PC-9 (cell line): ENCODE data around the gene BPIFB2. TPM values are rescaled to one million over a fixed set of nuclear protein-coding genes. Genes with fewer than 3 reads are reported as not detected.

Experiments
- BruUV-seq: library from RNA; stranded (reverse); fragments of 400-500 nt; replicated peaks from 2 replicates; lab custom pipeline; 2021; lab: Mats Ljungman, UMichigan
- CTCF ChIA-PET: fragments of 300-600 bp; sonication (Branson Sonifier 250); formaldehyde crosslinking; loops from one replicate; lab custom pipeline; 2022; ENCODE audit warnings: antibody characterized with exemption; lab: Charles Lee
- POLR2A ChIA-PET: fragments of 300-600 bp; sonication (Branson Sonifier 250); formaldehyde crosslinking; loops from one replicate; lab custom pipeline; 2022; ENCODE audit warnings: antibody characterized with exemption; ENCODE audit not compliant: unreplicated experiment; lab: Charles Lee
- DNase-seq, 2 experiments: peaks; one replicate each; pipeline versions ENCODE4 v3.0.0 to v3.0.0-alpha.2; 2015 to 2022; ENCODE audit warnings: mixed read lengths in 1 of 2
- H2AFZ ChIP-seq: fragments of 200-600 bp; sonication (generic); 2 replicates; pipeline ENCODE4 v1.8.1; 2017; ENCODE audit warnings: antibody characterized with exemption
- H3F3A ChIP-seq: fragments of 200-600 bp; sonication (generic); 2 replicates; pipeline ENCODE4 v1.8.1; 2017; ENCODE audit warnings: antibody characterized with exemption, mild to moderate bottlenecking, low read depth; ENCODE audit not compliant: insufficient read depth
- H3K27ac ChIP-seq: fragments of 200-600 bp; sonication (generic); 2 replicates; pipeline ENCODE4 v1.6.1; 2016; ENCODE audit warnings: mixed run types
- H3K27me3 ChIP-seq: fragments of 200-600 bp; sonication (generic); 2 replicates; pipeline ENCODE4 v1.6.1; 2016; ENCODE audit warnings: low read depth, mixed run types; ENCODE audit not compliant: insufficient read depth
- H3K36me3 ChIP-seq: fragments of 200-600 bp; sonication (generic); 2 replicates; pipeline ENCODE4 v1.6.1; 2016; ENCODE audit warnings: low read depth, mixed run types
- H3K4me1 ChIP-seq: fragments of 200-600 bp; sonication (generic); replicated peaks from 2 replicates; pipeline ENCODE4 v1.6.1; 2016; ENCODE audit warnings: mixed run types; ENCODE audit not compliant: insufficient read depth
- H3K4me2 ChIP-seq: fragments of 200-600 bp; sonication (generic); 2 replicates; pipeline ENCODE4 v1.6.1; 2017; ENCODE audit warnings: mixed run types
- H3K4me3 ChIP-seq: fragments of 200-600 bp; sonication (generic); 2 replicates; pipeline ENCODE4 v1.6.1; 2016; ENCODE audit warnings: mixed run types
- H3K79me2 ChIP-seq: fragments of 200-600 bp; sonication (generic); 2 replicates; pipeline ENCODE4 v1.6.1; 2017; ENCODE audit warnings: low read depth, mixed run types
- H3K9me2 ChIP-seq: fragments of 200-600 bp; sonication (generic); 2 replicates; pipeline ENCODE4 v1.8.1; 2017; ENCODE audit warnings: mild to moderate bottlenecking; ENCODE audit not compliant: insufficient read depth
- H3K9me3 ChIP-seq: fragments of 200-600 bp; sonication (generic); 2 replicates; pipeline ENCODE4 v1.8.1; 2016; ENCODE audit warnings: low read depth; ENCODE audit not compliant: insufficient read depth
- H4K20me1 ChIP-seq: fragments of 200-600 bp; sonication (generic); 2 replicates; pipeline ENCODE4 v1.8.1; 2017; ENCODE audit not compliant: insufficient read depth
- EZH2 ChIP-seq: fragments of 200-600 bp; sonication (generic); IDR thresholded peaks from 2 replicates; pipeline ENCODE4 v1.8.0; 2017; ENCODE audit warnings: antibody characterized with exemption, low read depth
- intact Hi-C: fragments of 100-400 bp; cut with micrococcal nuclease; formaldehyde crosslinking; loops from one replicate; pipeline ENCODE4 v1.10.0; 2022; ENCODE audit not compliant: unreplicated experiment
- total RNA-seq: library from RNA; stranded (reverse); gene quantifications from 2 replicates; pipeline ENCODE4 v1.2.3, GENCODE V29; 2021
- TF ChIP-seq, protein P1 (sequence below): fragments of 200-600 bp; sonication (generic); conservative IDR thresholded peaks from 2 replicates; pipeline ENCODE4 v1.6.1; 2017; ENCODE audit warnings: mixed run types, antibody characterized with exemption, mild to moderate bottlenecking, moderate library complexity

BPIFB2 gene
- total RNA-seq, 1 experiment from 2014 or later: not detected

DNA sequence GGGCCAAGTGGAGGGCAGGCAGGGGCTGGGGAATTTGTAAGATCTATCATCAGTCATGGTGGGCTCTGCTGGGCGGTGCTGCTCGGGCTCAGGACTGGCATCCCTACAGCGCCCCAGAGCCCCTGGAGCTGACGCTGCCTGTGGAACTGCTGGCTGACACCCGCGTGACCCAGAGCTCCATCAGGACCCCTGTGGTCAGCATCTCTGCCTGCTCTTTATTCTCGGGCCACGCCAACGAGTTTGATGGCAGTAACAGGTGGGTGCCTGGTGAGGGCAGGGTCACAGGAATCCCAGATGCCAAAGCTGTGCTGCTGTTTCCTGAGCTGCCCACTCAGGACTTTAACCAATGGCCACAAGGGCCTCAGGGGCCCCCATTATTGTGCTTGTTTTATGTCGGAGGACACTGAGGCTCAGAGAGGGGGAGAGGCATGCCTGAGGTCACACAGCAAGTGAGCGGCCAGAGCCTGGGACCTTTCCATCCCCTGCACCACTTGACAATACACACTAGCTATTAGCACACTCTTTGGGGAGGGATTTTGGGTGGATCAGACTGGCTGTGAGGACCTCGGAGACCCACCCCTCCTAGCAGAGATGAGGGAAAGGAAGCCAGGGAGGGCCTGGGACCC lies 6.3 kb downstream of the BPIFB2 start:
- no peaks in the 10 kb centered on the region for H3K4me1 ChIP-seq
- CTCF ChIA-PET: no interaction called here
- no peak overlapping the region for H2AFZ ChIP-seq
- no peak for DNase-seq
- no peaks in the 10 kb centered on the region for H3K9me3 ChIP-seq
- no TSS peak for BruUV-seq
- peaks cover 96% of the 10 kb centered on the region for H3K27me3 ChIP-seq
- TF ChIP-seq, protein P1, sequence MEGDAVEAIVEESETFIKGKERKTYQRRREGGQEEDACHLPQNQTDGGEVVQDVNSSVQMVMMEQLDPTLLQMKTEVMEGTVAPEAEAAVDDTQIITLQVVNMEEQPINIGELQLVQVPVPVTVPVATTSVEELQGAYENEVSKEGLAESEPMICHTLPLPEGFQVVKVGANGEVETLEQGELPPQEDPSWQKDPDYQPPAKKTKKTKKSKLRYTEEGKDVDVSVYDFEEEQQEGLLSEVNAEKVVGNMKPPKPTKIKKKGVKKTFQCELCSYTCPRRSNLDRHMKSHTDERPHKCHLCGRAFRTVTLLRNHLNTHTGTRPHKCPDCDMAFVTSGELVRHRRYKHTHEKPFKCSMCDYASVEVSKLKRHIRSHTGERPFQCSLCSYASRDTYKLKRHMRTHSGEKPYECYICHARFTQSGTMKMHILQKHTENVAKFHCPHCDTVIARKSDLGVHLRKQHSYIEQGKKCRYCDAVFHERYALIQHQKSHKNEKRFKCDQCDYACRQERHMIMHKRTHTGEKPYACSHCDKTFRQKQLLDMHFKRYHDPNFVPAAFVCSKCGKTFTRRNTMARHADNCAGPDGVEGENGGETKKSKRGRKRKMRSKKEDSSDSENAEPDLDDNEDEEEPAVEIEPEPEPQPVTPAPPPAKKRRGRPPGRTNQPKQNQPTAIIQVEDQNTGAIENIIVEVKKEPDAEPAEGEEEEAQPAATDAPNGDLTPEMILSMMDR: no peak
- no peak for TF ChIP-seq EZH2
- no peaks in the 10 kb centered on the region for H3K36me3 ChIP-seq
- no peak overlapping the region for H3K4me3 ChIP-seq
- H3K27ac ChIP-seq: no peak overlapping the region
- H3K4me2 ChIP-seq: no peak overlapping the region
- H3K9me2 ChIP-seq: no peaks in the 10 kb centered on the region
- no peaks in the 10 kb centered on the region for H4K20me1 ChIP-seq
- intact Hi-C loops: no loop called here
- no peaks in the 10 kb centered on the region for H3K79me2 ChIP-seq
- H3F3A ChIP-seq: no peaks in the 10 kb centered on the region
- POLR2A ChIA-PET: no interaction called here

DNA sequence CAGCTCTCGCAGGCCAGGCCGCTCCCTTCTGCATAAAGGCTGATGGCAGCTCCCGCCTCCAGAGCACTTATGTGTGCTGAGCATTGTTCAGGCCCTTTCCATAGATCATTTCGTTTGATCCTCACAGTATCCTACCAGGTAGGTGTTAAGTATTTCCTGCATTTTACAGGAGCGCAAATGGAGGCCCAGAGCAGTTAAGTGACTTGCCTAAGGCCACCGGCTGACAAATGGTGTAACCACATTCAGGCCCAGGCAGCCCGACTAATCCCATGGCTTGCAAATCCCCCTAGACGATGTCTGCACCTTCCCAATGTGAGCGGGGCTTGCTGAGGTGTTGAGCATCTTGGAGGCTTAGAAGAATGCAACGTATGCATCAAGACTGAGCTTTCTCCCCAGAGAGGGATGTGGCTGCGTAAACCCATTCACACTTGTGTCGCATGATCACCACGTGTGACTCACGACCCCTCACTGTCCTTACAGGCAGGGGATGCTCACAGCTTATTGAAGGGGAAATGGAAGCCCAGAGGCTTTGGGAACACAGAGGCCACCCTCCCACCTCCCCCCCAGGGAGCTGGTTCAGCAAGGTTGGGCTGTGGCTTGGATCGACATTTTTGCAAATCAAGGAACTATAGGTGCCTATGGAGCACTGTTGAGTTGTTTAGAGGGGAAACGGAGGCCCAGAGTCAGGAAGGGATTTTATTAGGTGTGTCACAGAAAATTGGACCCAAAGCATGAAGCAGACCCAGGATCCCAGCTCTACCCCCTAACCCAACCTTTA lies 7.0 kb downstream of the BPIFB2 start:
- intact Hi-C loops: no loop called here
- Histone ChIP-seq H3K4me1 (no peaks in the 10 kb centered on the region), H3K27me3 (peaks cover 95% of the 10 kb centered on the region), H2AFZ (no peak overlapping the region), H3F3A (no peaks in the 10 kb centered on the region), H3K27ac (no peak overlapping the region), H3K4me3 (no peak overlapping the region), H3K9me3 (no peaks in the 10 kb centered on the region), H3K9me2 (no peaks in the 10 kb centered on the region), H3K79me2 (no peaks in the 10 kb centered on the region), H3K4me2 (no peak overlapping the region), H4K20me1 (no peaks in the 10 kb centered on the region), H3K36me3 (no peaks in the 10 kb centered on the region)
- POLR2A ChIA-PET: no interaction called here
- DNase-seq: no peak
- no TSS peak for BruUV-seq
- CTCF ChIA-PET: no interaction called here
- no peak for TF ChIP-seq EZH2
- TF ChIP-seq, protein P1: no peak

DNA sequence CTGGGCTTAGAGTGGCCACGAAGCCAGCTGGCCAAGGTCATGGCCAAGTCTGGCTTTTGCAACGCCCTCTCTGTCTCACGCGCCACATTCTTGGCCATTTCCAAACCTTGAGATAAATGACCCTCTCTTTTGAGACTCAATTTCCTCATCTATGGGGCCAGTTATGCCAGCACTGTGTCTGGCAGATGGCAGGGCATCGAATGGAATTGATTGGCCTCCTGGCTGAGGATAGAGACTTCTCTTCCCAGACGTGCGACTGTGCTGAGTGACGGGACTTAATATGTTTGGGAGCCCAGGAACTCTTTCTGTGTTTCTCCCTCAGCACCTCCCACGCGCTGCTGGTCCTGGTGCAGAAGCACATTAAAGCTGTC lies 7.6 kb downstream of the BPIFB2 start:
- H4K20me1 ChIP-seq: no peaks in the 10 kb centered on the region
- ChIA-PET POLR2A (no interaction called here), CTCF (no interaction called here)
- no peaks in the 10 kb centered on the region for H3F3A ChIP-seq
- H2AFZ ChIP-seq: no peak overlapping the region
- no peaks in the 10 kb centered on the region for H3K79me2 ChIP-seq
- H3K27ac ChIP-seq: no peak overlapping the region
- no TSS peak for BruUV-seq
- no peak overlapping the region for H3K4me2 ChIP-seq
- H3K4me1 ChIP-seq: no peaks in the 10 kb centered on the region
- intact Hi-C loops: no loop called here
- peaks cover 96% of the 10 kb centered on the region for H3K27me3 ChIP-seq
- no peak for DNase-seq
- H3K9me2 ChIP-seq: no peaks in the 10 kb centered on the region
- no peaks in the 10 kb centered on the region for H3K9me3 ChIP-seq
- H3K4me3 ChIP-seq: no peak overlapping the region
- TF ChIP-seq EZH2: no peak
- TF ChIP-seq, protein P1: no peak
- no peaks in the 10 kb centered on the region for H3K36me3 ChIP-seq
